A673 (cell line): ENCODE data around the gene AADACL3.

Source experiments
- CTCF ChIP-seq: fragments of 300-800, 200-600 bp; sonication (generic); conservative IDR thresholded peaks from 2 replicates; pipeline ENCODE4 v1.5.1; 2017; ENCODE audit warnings: low read depth, mild to moderate bottlenecking, antibody characterized with exemption, low read length, moderate library complexity, mixed read lengths
- EZH2 ChIP-seq: fragments of 200-600 bp; sonication (generic); IDR thresholded peaks from 2 replicates; pipeline ENCODE4 v1.6.1; 2017; ENCODE audit warnings: borderline replicate concordance, low read depth, mild to moderate bottlenecking, mixed read lengths, antibody characterized with exemption, low read length; ENCODE audit not compliant: poor library complexity, severe bottlenecking

GRCh38 chr1:12739613-12740012, 23.7 kb downstream of the AADACL3 start:
- TF ChIP-seq CTCF: no peak
- TF ChIP-seq EZH2: no peak
